Pancreas (tissue), 8 donors: Measurements from ENCODE around the gene SLC16A2. TPM values are rescaled to one million over a fixed set of nuclear protein-coding genes. Genes with fewer than 3 reads are reported as not detected.

ENCODE experiments used
- polyA plus RNA-seq, 2 donors: library from polyadenylated mRNA; stranded (reverse); fragments of 200-250 nt; gene quantifications; one replicate each; pipeline ENCODE4 v1.2.3, GENCODE V29; 2013
- total RNA-seq, 6 donors: library from RNA; stranded (reverse); fragmentation: NEBNext Ultra II Directional in 4 of 6; extraction: Animal tissue kit (Norgen Biotek cat#: 25700) in 4 of 6; gene quantifications; one replicate each; pipeline versions ENCODE4 v1.2.1 to v1.2.4, GENCODE V29; 2021 to 2023
- donor health status: healthy with polysubstance abuse.
- donor health status: DM: no; HTN: no; CAD: no; lungs with moderate emphysema.
- donor health status: DM: no; HTN: no; CAD: no.
- donor health status: Bipolar disorder and iron deficiency.
- donor health status: DM: yes; HTN: yes; CAD: no.
- donor health status: DM: no; HTN: no; CAD: no.
- donor health status: DM: no; HTN: no; CAD: no.
- donor health status: DM: yes; HTN: yes; CAD: no.

Gene SLC16A2
- total and polyA plus RNA-seq, 8 donors = 2.2 to 8.4 (median 3.8) TPM

Other genes starting within 250 kb of the SLC16A2 start
- gene ZCCHC13, start 117.3 kb upstream of the SLC16A2 start, total RNA-seq = not detected
- gene ZCCHC13, start 117.3 kb upstream of the SLC16A2 start, polyA plus RNA-seq = not detected
- gene RLIM, start 193.1 kb downstream of the SLC16A2 start, total RNA-seq = 10 to 100 TPM in 4 of 6 donors, 1 to 10 TPM in 2; 7.8 to 16.7 (median 12.0) TPM
- gene RLIM, start 193.1 kb downstream of the SLC16A2 start, polyA plus RNA-seq = 1 to 10 TPM; 2.7 to 5.6 TPM